GM12878 (cell line): Measurements from ENCODE around the gene PPP3CA.

Experiments used
- BRCA1 ChIP-seq: IDR thresholded peaks from 2 replicates; pipeline ENCODE4 v1.6.1; 2011; ENCODE audit warnings: low read depth, low read length, improper control_type of control experiment
- CBX3 ChIP-seq: fragments of 200-600 bp; sonication (generic); IDR thresholded peaks from 2 replicates; pipeline ENCODE4 v1.6.1; 2016; ENCODE audit warnings: low read depth, borderline replicate concordance
- CTCF ChIP-seq, 3 experiments: IDR thresholded peaks in 2 of 3; conservative IDR thresholded peaks in 1 of 3; 2 replicates each; pipeline ENCODE4 v1.5.1; 2011; ENCODE audit warnings: low read depth in 3 of 3, low read length in 3 of 3, mild to moderate bottlenecking in 3 of 3, control low read depth in 2 of 3, moderate library complexity in 2 of 3, inconsistent platforms in 1 of 3, mixed read lengths in 1 of 3; ENCODE audit not compliant: control insufficient read depth in 2 of 3, insufficient read depth in 1 of 3; ENCODE audit errors: extremely low read depth in 1 of 3
- KDM1A ChIP-seq: fragments of 200-600 bp; sonication (generic); IDR thresholded peaks from 2 replicates; pipeline ENCODE4 v1.6.1; 2016; ENCODE audit warnings: borderline replicate concordance
- NKRF ChIP-seq: fragments of 450-650 bp; conservative IDR thresholded peaks from 2 replicates; pipeline ENCODE4 v1.6.1; 2017; ENCODE audit warnings: mild to moderate bottlenecking, moderate library complexity
- SUPT20H ChIP-seq: IDR thresholded peaks from 2 replicates; pipeline ENCODE4 v1.6.1; 2011; ENCODE audit warnings: low read depth, mild to moderate bottlenecking, low read length, moderate library complexity, borderline replicate concordance; ENCODE audit not compliant: control insufficient read depth
- ZBTB33 ChIP-seq: fragments of 450-650 bp; IDR thresholded peaks from 2 replicates; pipeline ENCODE4 v1.6.1; 2017; ENCODE audit warnings: mild to moderate bottlenecking
- TF ChIP-seq, protein P1 (sequence below): fragments of 450-650 bp; IDR thresholded peaks from 2 replicates; pipeline ENCODE4 v1.6.1; 2017; ENCODE audit warnings: mild to moderate bottlenecking, moderate library complexity

DNA sequence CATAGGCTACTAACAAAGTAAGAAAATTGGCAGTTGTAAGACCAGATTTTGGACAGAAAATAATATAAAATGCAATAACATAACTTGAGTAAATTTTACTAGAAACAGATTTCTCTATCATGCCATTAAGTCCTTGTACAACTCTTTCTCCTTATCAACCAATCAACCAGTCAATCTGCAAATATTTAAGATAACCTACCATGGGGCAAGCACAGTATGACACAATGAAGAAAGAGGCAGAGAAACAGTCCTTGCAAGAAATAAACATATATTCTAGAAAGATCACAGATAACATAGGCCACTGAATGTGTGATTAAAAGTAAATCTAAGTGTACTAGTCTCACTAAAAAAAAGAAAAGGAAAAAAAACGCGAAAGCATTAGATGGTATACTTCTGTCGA lies 194.8 kb downstream of the PPP3CA start:
- TF ChIP-seq ZBTB33: no peak
- TF ChIP-seq SUPT20H: no peak
- no peak for TF ChIP-seq NKRF
- TF ChIP-seq, protein P1, sequence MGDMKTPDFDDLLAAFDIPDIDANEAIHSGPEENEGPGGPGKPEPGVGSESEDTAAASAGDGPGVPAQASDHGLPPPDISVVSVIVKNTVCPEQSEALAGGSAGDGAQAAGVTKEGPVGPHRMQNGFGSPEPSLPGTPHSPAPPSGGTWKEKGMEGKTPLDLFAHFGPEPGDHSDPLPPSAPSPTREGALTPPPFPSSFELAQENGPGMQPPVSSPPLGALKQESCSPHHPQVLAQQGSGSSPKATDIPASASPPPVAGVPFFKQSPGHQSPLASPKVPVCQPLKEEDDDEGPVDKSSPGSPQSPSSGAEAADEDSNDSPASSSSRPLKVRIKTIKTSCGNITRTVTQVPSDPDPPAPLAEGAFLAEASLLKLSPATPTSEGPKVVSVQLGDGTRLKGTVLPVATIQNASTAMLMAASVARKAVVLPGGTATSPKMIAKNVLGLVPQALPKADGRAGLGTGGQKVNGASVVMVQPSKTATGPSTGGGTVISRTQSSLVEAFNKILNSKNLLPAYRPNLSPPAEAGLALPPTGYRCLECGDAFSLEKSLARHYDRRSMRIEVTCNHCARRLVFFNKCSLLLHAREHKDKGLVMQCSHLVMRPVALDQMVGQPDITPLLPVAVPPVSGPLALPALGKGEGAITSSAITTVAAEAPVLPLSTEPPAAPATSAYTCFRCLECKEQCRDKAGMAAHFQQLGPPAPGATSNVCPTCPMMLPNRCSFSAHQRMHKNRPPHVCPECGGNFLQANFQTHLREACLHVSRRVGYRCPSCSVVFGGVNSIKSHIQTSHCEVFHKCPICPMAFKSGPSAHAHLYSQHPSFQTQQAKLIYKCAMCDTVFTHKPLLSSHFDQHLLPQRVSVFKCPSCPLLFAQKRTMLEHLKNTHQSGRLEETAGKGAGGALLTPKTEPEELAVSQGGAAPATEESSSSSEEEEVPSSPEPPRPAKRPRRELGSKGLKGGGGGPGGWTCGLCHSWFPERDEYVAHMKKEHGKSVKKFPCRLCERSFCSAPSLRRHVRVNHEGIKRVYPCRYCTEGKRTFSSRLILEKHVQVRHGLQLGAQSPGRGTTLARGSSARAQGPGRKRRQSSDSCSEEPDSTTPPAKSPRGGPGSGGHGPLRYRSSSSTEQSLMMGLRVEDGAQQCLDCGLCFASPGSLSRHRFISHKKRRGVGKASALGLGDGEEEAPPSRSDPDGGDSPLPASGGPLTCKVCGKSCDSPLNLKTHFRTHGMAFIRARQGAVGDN: no peak
- TF ChIP-seq CTCF (IDR thresholded peaks at IDR 0.05 in 2 of 3, conservative IDR thresholded peaks at IDR 0.05 in 1 of 3; ENCODE audit: control insufficient read depth in 2 of 3, extremely low read depth in 1 of 3, insufficient read depth in 1 of 3, low read depth in 3 of 3, low read length in 3 of 3): no peak
- no peak for TF ChIP-seq CBX3
- TF ChIP-seq BRCA1: no peak
- no peak for TF ChIP-seq KDM1A
